Neutrophil (primary cell): ENCODE measurements around the gene CYYR1.

Experiments used
- H3K27ac ChIP-seq: fragments of 200-600 bp; sonication (generic); 2 replicates; pipeline ENCODE4 v1.5.1; 2016; ENCODE audit warnings: mild to moderate bottlenecking, moderate library complexity
- H3K27me3 ChIP-seq: fragments of 200-600 bp; sonication (generic); 2 replicates; pipeline ENCODE4 v1.6.0; 2016; ENCODE audit warnings: mild to moderate bottlenecking
- H3K36me3 ChIP-seq: fragments of 200-600 bp; sonication (generic); 2 replicates; pipeline ENCODE4 v1.5.1; 2017
- H3K4me1 ChIP-seq, 2 experiments: fragments of 200-600 bp in 1 of 2; sonication (generic) in 1 of 2; 1 replicate in 1 of 2; 2 replicates in 1 of 2; pipeline versions ENCODE4 v1.5.1 to v1.6.1; 2013 to 2016; ENCODE audit warnings: low read depth in 1 of 2, low read length in 1 of 2, mild to moderate bottlenecking in 1 of 2, moderate library complexity in 1 of 2; ENCODE audit not compliant: control insufficient read depth in 1 of 2, insufficient read depth in 1 of 2
- H3K4me3 ChIP-seq, 2 experiments: fragments of 200-600 bp in 1 of 2; sonication (generic) in 1 of 2; 1 replicate in 1 of 2; 2 replicates in 1 of 2; pipeline ENCODE4 v1.5.1; 2013 to 2016; ENCODE audit warnings: low read depth in 1 of 2, low read length in 1 of 2, mild to moderate bottlenecking in 1 of 2, moderate library complexity in 1 of 2
- H3K9me3 ChIP-seq: fragments of 200-600 bp; sonication (generic); 2 replicates; pipeline ENCODE4 v1.5.1; 2016
- TF ChIP-seq, protein P1 (sequence below): fragments of 200-600 bp; sonication (generic); IDR thresholded peaks from 2 replicates; pipeline ENCODE4 v1.5.1; 2016; ENCODE audit warnings: antibody characterized with exemption

CYYR1 gene

DNA sequence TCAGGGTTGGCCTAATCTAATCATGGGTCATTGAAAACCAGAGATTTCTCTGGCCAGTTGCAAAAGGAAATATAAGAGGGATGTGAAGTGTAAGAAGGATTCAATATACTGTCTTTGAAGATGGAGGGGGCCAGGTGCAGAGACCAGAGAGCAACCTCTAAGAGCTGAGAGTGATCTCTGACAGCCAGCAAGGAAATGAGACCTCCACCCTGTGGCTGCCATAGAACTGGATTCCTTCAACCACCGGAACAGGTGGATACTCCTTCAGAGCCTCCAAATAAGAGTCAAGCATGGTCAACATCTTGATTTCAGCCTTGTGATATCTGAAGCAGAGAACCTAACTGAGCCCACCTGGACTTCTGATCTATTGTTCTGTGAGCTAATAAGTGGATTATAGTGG, 128.4 kb downstream of the CYYR1 start:
- Histone ChIP-seq H3K4me1 (no peaks in the 10 kb centered on the region), H3K36me3 (no peaks in the 10 kb centered on the region), H3K4me3 (no peak overlapping the region), H3K9me3 (no peaks in the 10 kb centered on the region), H3K27ac (no peak overlapping the region), H3K27me3 (no peaks in the 10 kb centered on the region)
- TF ChIP-seq, protein P1, sequence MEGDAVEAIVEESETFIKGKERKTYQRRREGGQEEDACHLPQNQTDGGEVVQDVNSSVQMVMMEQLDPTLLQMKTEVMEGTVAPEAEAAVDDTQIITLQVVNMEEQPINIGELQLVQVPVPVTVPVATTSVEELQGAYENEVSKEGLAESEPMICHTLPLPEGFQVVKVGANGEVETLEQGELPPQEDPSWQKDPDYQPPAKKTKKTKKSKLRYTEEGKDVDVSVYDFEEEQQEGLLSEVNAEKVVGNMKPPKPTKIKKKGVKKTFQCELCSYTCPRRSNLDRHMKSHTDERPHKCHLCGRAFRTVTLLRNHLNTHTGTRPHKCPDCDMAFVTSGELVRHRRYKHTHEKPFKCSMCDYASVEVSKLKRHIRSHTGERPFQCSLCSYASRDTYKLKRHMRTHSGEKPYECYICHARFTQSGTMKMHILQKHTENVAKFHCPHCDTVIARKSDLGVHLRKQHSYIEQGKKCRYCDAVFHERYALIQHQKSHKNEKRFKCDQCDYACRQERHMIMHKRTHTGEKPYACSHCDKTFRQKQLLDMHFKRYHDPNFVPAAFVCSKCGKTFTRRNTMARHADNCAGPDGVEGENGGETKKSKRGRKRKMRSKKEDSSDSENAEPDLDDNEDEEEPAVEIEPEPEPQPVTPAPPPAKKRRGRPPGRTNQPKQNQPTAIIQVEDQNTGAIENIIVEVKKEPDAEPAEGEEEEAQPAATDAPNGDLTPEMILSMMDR = no peak

DNA sequence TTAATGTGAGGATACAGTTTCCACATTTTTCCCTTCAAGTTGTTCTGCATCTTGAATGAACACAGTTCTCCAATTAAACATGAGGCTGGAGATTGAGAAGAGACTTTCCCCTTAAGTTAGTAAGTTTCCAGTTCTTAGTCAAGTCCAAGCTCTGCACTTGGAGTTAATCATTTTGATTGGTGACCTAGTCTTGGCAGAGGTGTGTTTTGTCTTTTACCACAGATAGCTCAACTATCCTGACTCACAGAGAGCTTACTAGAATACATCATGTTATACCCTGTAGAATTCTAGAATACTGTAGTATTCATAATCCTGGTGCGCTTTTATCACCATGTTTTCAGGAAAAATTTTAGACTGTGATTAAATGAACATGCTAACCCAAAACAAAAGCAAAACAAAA, 129.2 kb downstream of the CYYR1 start:
- H3K36me3 ChIP-seq = no peaks in the 10 kb centered on the region
- TF ChIP-seq, protein P1 = no peak
- H3K27ac ChIP-seq = no peak overlapping the region
- no peaks in the 10 kb centered on the region for H3K9me3 ChIP-seq
- no peaks in the 10 kb centered on the region for H3K4me1 ChIP-seq
- no peak overlapping the region for H3K4me3 ChIP-seq
- no peaks in the 10 kb centered on the region for H3K27me3 ChIP-seq

DNA sequence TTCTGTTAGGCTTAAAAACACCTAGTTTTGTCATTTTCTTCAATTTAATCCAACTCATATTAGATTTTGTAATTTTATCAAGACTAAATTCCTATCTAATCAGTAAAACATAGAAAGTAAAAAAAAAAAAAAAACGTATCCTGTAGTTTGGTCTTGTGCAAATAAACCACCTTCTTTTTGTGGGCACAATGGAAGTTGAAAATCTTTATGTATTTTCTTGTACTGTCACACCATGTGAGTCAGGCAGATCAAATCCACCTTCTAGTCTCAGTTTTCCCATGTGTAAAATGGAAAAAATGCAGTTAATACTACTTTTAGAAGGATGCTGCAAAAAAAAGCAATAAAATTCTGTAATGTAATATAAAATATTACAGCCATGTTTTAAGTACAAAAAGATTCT, 129.8 kb downstream of the CYYR1 start:
- H3K9me3 ChIP-seq = no peaks in the 10 kb centered on the region
- H3K4me1 ChIP-seq = no peaks in the 10 kb centered on the region
- H3K4me3 ChIP-seq = no peak overlapping the region
- H3K27me3 ChIP-seq = no peaks in the 10 kb centered on the region
- TF ChIP-seq, protein P1 = no peak
- H3K27ac ChIP-seq = no peak overlapping the region
- H3K36me3 ChIP-seq = no peaks in the 10 kb centered on the region

DNA sequence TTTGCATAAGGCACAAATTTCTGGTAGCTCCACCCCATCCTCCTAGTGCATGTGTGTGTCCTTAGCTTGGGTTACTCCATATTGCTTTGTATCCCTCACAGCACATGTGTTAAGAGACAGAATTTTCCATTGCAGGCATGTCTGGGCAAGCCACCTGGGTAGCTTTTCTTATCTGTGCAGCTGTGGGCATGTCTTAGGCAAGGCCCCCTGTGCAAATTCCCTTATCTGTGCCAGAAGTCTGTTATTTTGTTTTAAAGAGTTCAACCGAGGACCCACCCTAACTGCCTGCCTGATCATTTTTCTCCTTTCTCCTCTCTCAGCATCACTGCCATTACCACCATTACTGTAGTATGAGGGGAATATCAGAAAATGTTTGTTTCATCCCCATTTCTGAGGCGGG, 131.9 kb downstream of the CYYR1 start:
- no peaks in the 10 kb centered on the region for H3K27me3 ChIP-seq
- no peak overlapping the region for H3K4me3 ChIP-seq
- TF ChIP-seq, protein P1 = no peak
- no peaks in the 10 kb centered on the region for H3K9me3 ChIP-seq
- no peaks in the 10 kb centered on the region for H3K36me3 ChIP-seq
- H3K4me1 ChIP-seq = no peaks in the 10 kb centered on the region
- no peak overlapping the region for H3K27ac ChIP-seq

DNA sequence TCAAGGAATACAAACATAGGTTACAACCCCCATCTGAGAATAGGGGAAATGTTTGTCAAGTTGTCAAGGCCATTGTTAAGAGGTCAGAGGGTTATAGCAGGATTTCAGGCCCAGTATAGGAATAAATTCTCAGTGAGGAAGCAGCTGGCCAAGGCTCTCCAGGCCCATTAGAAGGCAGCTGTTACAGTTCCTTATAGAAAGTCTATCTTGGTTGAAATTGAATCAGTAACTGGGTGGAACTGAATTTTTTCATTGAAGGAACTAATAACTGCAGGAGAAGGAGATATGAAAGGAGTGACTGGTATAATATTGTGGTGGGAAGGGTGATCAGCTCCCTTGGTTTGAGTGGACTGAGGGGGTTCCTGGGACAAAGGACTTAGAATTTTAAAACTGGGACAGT, 134.1 kb downstream of the CYYR1 start:
- H3K36me3 ChIP-seq = no peaks in the 10 kb centered on the region
- H3K27ac ChIP-seq = no peak overlapping the region
- no peak overlapping the region for H3K4me3 ChIP-seq
- TF ChIP-seq, protein P1 = no peak
- H3K27me3 ChIP-seq = no peaks in the 10 kb centered on the region
- H3K9me3 ChIP-seq = no peaks in the 10 kb centered on the region
- no peaks in the 10 kb centered on the region for H3K4me1 ChIP-seq
